Astrocyte (in vitro differentiated cells and primary cell): ENCODE data around the gene ALCAM.

Experiments
- EZH2 ChIP-seq: IDR thresholded peaks from 2 replicates; pipeline ENCODE4 v1.6.1; 2012; ENCODE audit warnings: mild to moderate bottlenecking, low read length, inconsistent platforms; ENCODE audit not compliant: insufficient read depth
- TF ChIP-seq, protein P1 (sequence below): IDR thresholded peaks from 2 replicates; pipeline ENCODE4 v1.5.1; 2011; ENCODE audit warnings: low read depth, mild to moderate bottlenecking, inconsistent platforms, low read length, moderate library complexity; ENCODE audit not compliant: insufficient read depth

DNA sequence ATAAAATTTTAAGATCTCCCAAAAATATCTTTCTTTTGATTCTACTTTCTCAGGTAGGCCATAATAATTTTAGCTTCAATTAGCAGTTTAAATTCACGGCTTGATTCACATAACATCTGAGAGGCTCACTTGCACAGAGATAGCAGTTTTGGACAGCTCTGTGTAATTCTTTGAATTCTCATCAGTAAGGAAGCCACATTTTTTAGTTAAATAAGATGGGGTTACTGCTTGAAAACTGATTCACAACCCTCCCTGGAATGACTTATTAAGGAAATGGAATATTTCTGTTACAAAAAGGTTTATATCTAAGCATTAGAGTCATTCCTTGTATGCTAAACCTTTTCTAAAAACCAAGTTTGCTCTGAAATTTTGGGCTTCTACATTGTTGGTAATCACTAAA is 212.7 kb downstream of the ALCAM start:
- TF ChIP-seq, protein P1, sequence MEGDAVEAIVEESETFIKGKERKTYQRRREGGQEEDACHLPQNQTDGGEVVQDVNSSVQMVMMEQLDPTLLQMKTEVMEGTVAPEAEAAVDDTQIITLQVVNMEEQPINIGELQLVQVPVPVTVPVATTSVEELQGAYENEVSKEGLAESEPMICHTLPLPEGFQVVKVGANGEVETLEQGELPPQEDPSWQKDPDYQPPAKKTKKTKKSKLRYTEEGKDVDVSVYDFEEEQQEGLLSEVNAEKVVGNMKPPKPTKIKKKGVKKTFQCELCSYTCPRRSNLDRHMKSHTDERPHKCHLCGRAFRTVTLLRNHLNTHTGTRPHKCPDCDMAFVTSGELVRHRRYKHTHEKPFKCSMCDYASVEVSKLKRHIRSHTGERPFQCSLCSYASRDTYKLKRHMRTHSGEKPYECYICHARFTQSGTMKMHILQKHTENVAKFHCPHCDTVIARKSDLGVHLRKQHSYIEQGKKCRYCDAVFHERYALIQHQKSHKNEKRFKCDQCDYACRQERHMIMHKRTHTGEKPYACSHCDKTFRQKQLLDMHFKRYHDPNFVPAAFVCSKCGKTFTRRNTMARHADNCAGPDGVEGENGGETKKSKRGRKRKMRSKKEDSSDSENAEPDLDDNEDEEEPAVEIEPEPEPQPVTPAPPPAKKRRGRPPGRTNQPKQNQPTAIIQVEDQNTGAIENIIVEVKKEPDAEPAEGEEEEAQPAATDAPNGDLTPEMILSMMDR, result no peak
- no peak for TF ChIP-seq EZH2
